Nephron (organoid): ENCODE data around the gene GMIP.

ENCODE experiments used
- H3K27ac Mint-ChIP-seq, 3 experiments: 2 replicates each; pipeline ENCODE4 v1.8.0; 2020; ENCODE audit warnings: mixed read lengths in 3 of 3, mild to moderate bottlenecking in 2 of 3, moderate library complexity in 1 of 3
- H3K27me3 Mint-ChIP-seq: 2 replicates; pipeline ENCODE4 v1.8.0; 2021; ENCODE audit warnings: low read depth, mild to moderate bottlenecking, moderate library complexity, mixed read lengths
- H3K36me3 Mint-ChIP-seq: 2 replicates; pipeline ENCODE4 v1.8.0; 2020; ENCODE audit warnings: low read depth, mixed read lengths
- H3K4me1 Mint-ChIP-seq: 2 replicates; pipeline ENCODE4 v1.8.0; 2020; ENCODE audit warnings: mixed read lengths
- H3K4me3 Mint-ChIP-seq, 3 experiments: 2 replicates each; pipeline ENCODE4 v1.8.0; 2020; ENCODE audit warnings: mild to moderate bottlenecking in 3 of 3, mixed read lengths in 3 of 3, moderate library complexity in 2 of 3
- H3K9me3 Mint-ChIP-seq: 2 replicates; pipeline ENCODE4 v1.8.0; 2020; ENCODE audit warnings: mixed read lengths
- CTCF ChIP-seq, 3 experiments: fragments of 200-600 bp; sonication (generic); IDR thresholded peaks; one replicate each; pipeline ENCODE4 v1.5.0; 2021; ENCODE audit warnings: antibody characterized with exemption in 3 of 3; ENCODE audit not compliant: unreplicated experiment in 3 of 3

Gene GMIP

GRCh38 chr19:19661675-19662251 is 18.3 kb upstream of the GMIP start:
- no peaks in the 10 kb centered on the region for H3K9me3 Mint-ChIP-seq
- H3K4me1 Mint-ChIP-seq, result peaks cover 20% of the 10 kb centered on the region
- H3K4me3 Mint-ChIP-seq, result peak overlapping the region; percentile 92 to 95 (median 94)
- peaks cover 18% of the 10 kb centered on the region for H3K36me3 Mint-ChIP-seq
- no peaks in the 10 kb centered on the region for H3K27me3 Mint-ChIP-seq
- TF ChIP-seq CTCF (IDR thresholded peaks at IDR 0.05; ENCODE audit: unreplicated experiment in 3 of 3), result no peak
- H3K27ac Mint-ChIP-seq, result peak overlapping the region in 1 of 3 experiments; percentile 48

- Mint-ChIP-seq H3K4me3 (peak overlapping the region; percentile 92 to 95 (median 94)), H3K36me3 (peaks cover 20% of the 10 kb centered on the region), H3K27ac (peak overlapping the region in 1 of 3 experiments; percentile 68), H3K27me3 (no peaks in the 10 kb centered on the region), H3K4me1 (peaks cover 20% of the 10 kb centered on the region), H3K9me3 (no peaks in the 10 kb centered on the region)
- TF ChIP-seq CTCF (IDR thresholded peaks at IDR 0.05; ENCODE audit: unreplicated experiment in 3 of 3), result no peak
These were observed 17.8 kb upstream of the GMIP start for GRCh38 chr19:19661141-19661674.

- Mint-ChIP-seq H3K36me3 (peaks cover 26% of the 10 kb centered on the region), H3K27ac (no peak overlapping the region), H3K27me3 (no peaks in the 10 kb centered on the region), H3K4me3 (peak overlapping the region in 2 of 3 experiments; percentile 9 to 38), H3K9me3 (no peaks in the 10 kb centered on the region), H3K4me1 (peaks cover 20% of the 10 kb centered on the region)
- TF ChIP-seq CTCF (IDR thresholded peaks at IDR 0.05; ENCODE audit: unreplicated experiment in 3 of 3), result no peak
These were observed 16.3 kb upstream of the GMIP start for GRCh38 chr19:19659646-19660245.

GRCh38 chr19:19657397-19657783 is 13.9 kb upstream of the GMIP start:
- peaks cover 42% of the 10 kb centered on the region for H3K36me3 Mint-ChIP-seq
- no peak overlapping the region for H3K4me3 Mint-ChIP-seq
- H3K9me3 Mint-ChIP-seq, result no peaks in the 10 kb centered on the region
- no peak overlapping the region for H3K27ac Mint-ChIP-seq
- no peak for TF ChIP-seq CTCF (IDR thresholded peaks at IDR 0.05; ENCODE audit: unreplicated experiment in 3 of 3)
- H3K4me1 Mint-ChIP-seq, result peaks cover 14% of the 10 kb centered on the region
- no peaks in the 10 kb centered on the region for H3K27me3 Mint-ChIP-seq

GRCh38 chr19:19656451-19657396 is 13.3 kb upstream of the GMIP start:
- H3K4me3 Mint-ChIP-seq, result no peak overlapping the region
- peaks cover 7% of the 10 kb centered on the region for H3K4me1 Mint-ChIP-seq
- no peak overlapping the region for H3K27ac Mint-ChIP-seq
- TF ChIP-seq CTCF (IDR thresholded peaks at IDR 0.05; ENCODE audit: unreplicated experiment in 3 of 3), result no peak
- peaks cover 47% of the 10 kb centered on the region for H3K36me3 Mint-ChIP-seq
- H3K9me3 Mint-ChIP-seq, result no peaks in the 10 kb centered on the region
- H3K27me3 Mint-ChIP-seq, result no peaks in the 10 kb centered on the region
